ENCODE data around the gene RPL3. TPM values are rescaled to one million over a fixed set of nuclear protein-coding genes. Genes with fewer than 3 reads are reported as not detected.
"Not testable (repeated sequence)": the region's sequence is repeated elsewhere in the genome, so short reads cannot be mapped to it uniquely, and the experiment has no call there.

RPL3 gene
- total and polyA plus RNA-seq, 2 donors (not counting 1 experiment from before 2014, with no cell fraction given) = 2,665 to 5,418 TPM

DNA sequence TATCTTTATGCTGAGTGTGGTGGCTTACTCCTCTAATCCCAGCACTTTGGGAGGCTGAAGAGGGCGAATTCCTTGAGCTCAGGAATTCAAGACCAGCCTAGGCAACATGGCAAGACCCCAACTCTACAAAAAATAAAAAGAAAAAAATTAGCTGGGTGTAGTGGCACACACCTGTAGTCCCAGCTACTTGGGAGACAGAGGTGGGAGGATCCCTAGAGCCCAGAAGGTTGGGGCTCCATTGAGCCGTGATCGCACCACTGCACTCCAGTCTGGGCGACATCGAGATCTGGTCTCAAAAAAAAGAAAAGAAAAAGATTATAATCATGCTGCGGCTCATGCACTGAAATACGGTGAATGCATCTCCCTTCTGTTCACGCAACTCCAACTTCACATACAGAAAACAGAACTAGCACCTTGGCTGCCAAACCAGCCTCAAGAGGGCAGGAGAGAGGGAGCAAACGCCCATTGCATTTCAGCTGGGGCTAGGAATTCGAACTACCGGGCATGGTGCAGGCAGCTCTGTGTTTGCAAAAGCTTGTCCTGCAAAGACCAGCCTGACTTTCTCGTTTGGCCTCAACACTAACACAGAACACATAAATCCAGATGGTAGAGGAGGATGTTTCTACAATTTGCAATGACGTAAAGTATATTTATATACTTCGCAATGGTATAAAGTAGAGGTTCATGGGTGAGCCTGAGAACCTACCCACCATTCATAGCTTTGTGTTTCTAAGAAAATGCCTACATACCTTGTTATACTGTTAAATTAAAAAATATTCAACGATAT is 24.0 kb upstream of the RPL3 start:
- no peaks in the 10 kb centered on the region for H3K9me3 Mint-ChIP-seq (ENCODE audit: insufficient read depth)
- Histone ChIP-seq H3K9ac (ENCODE audit: low read length) (no peak overlapping the region), H3K36me3 (replicated peaks in 1 of 2; ENCODE audit: control extremely low read depth in 1 of 2, control insufficient read depth in 1 of 2, extremely low read depth in 1 of 2, insufficient read depth in 2 of 2, low read length in 1 of 2) (no peaks in the 10 kb centered on the region), H3K4me2 (replicated peaks; ENCODE audit: low read depth, low read length, poor library complexity, severe bottlenecking) (no peak overlapping the region), H3K4me1 (ENCODE audit: control insufficient read depth in 2 of 2, insufficient read depth in 2 of 2, low read length in 2 of 2) (peaks cover 6 to 8% of the 10 kb centered on the region in 2 donors), H3K9me3 (ENCODE audit: control extremely low read depth in 1 of 3, control insufficient read depth in 2 of 3, insufficient read depth in 1 of 3, low read length in 2 of 3) (no peaks in the 10 kb centered on the region), H3K79me2 (ENCODE audit: control insufficient read depth, insufficient read depth, low read length) (no peaks in the 10 kb centered on the region), H4K20me1 (ENCODE audit: control insufficient read depth, insufficient read depth, low read length, poor library complexity, severe bottlenecking) (no peaks in the 10 kb centered on the region), H3K27me3 (replicated peaks in 1 of 4; ENCODE audit: control extremely low read depth in 1 of 4, control insufficient read depth in 3 of 4, insufficient read depth in 4 of 4, low read length in 3 of 4) (peaks cover 0 to 10% (median 0%) of the 10 kb centered on the region in 4 experiments), H3K4me3 (ENCODE audit: control extremely low read depth in 1 of 5, extremely low read depth in 1 of 5, insufficient read depth in 1 of 5, low read depth in 2 of 5, low read length in 4 of 5) (no peak overlapping the region), H2AFZ (ENCODE audit: insufficient read depth, low read depth, low read length, poor library complexity, severe bottlenecking) (no peak overlapping the region), H3K27ac (ENCODE audit: low read length in 2 of 2) (no peak overlapping the region)
- ChIA-PET POLR2A (interaction anchor here (1.0 to 1.1 kb wide), 2 partner anchors 9 to 24 kb away, joined by 3 to 7 read pairs; partner anchors contain the start of gene RPL3), CTCF (interaction anchor here (0.6 to 2.8 kb wide), 41 partner anchors 8 to 1142 kb away, joined by 3 to 29 read pairs (median 5); partner anchors contain the start of genes ATF4, MIEF1, RPL3 and TAB1)
- H3K4me1 Mint-ChIP-seq = peaks cover 4% of the 10 kb centered on the region
- ATAC-seq (ENCODE audit: low read depth) = peak; percentile 90
- peak; percentile 76 for DNase-seq
- peaks cover 10% of the 10 kb centered on the region for H3K27me3 Mint-ChIP-seq
- H3K27ac Mint-ChIP-seq = no peak overlapping the region
- no peak overlapping the region for H3K4me3 Mint-ChIP-seq
- 2% methylated on average over 7 of the region's 15 CpGs for WGBS (ENCODE audit: insufficient coverage)
- intact Hi-C loops (cut with micrococcal nuclease) = loop anchor here (1.0 kb wide), 3 partner anchors 56 to 186 kb away; partner anchors contain the start of gene TAB1
- TF ChIP-seq, protein P1, sequence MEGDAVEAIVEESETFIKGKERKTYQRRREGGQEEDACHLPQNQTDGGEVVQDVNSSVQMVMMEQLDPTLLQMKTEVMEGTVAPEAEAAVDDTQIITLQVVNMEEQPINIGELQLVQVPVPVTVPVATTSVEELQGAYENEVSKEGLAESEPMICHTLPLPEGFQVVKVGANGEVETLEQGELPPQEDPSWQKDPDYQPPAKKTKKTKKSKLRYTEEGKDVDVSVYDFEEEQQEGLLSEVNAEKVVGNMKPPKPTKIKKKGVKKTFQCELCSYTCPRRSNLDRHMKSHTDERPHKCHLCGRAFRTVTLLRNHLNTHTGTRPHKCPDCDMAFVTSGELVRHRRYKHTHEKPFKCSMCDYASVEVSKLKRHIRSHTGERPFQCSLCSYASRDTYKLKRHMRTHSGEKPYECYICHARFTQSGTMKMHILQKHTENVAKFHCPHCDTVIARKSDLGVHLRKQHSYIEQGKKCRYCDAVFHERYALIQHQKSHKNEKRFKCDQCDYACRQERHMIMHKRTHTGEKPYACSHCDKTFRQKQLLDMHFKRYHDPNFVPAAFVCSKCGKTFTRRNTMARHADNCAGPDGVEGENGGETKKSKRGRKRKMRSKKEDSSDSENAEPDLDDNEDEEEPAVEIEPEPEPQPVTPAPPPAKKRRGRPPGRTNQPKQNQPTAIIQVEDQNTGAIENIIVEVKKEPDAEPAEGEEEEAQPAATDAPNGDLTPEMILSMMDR (IDR thresholded peaks at IDR 0.05) = peak; percentile 85
- TF ChIP-seq EZH2 (IDR thresholded peaks at IDR 0.05; ENCODE audit: borderline replicate concordance, insufficient read depth, low read depth, low read length, poor library complexity, severe bottlenecking) = no peak

- H3K4me1 ChIP-seq (ENCODE audit: control insufficient read depth in 2 of 2, insufficient read depth in 2 of 2, low read length in 2 of 2) = peaks cover 6 to 7% of the 10 kb centered on the region in 2 donors
- H4K20me1 ChIP-seq (ENCODE audit: control insufficient read depth, insufficient read depth, low read length, poor library complexity, severe bottlenecking) = no peaks in the 10 kb centered on the region
- H3K4me3 ChIP-seq (ENCODE audit: control extremely low read depth in 1 of 5, extremely low read depth in 1 of 5, insufficient read depth in 1 of 5, low read depth in 2 of 5, low read length in 4 of 5) = no peak overlapping the region
- POLR2A ChIA-PET = no interaction called here
- H2AFZ ChIP-seq (ENCODE audit: insufficient read depth, low read depth, low read length, poor library complexity, severe bottlenecking) = no peak overlapping the region
- H3K9ac ChIP-seq (ENCODE audit: low read length) = no peak overlapping the region
- CTCF ChIA-PET = interaction anchor here (2.7 kb wide), 1 partner anchor 11 kb away, joined by 14 read pairs; no protein-coding TSS in a partner anchor
- DNase-seq = peak; percentile 2
- ATAC-seq (ENCODE audit: low read depth) = no peak
- H3K27ac ChIP-seq (ENCODE audit: low read length in 2 of 2) = no peak overlapping the region
- Mint-ChIP-seq H3K9me3 (ENCODE audit: insufficient read depth) (no peaks in the 10 kb centered on the region), H3K4me1 (peaks cover 4% of the 10 kb centered on the region), H3K27me3 (peaks cover 10% of the 10 kb centered on the region), H3K4me3 (no peak overlapping the region), H3K27ac (no peak overlapping the region)
- WGBS (ENCODE audit: insufficient coverage) = no CpG with 5 or more reads among the region's 3 CpGs
- H3K9me3 ChIP-seq (ENCODE audit: control extremely low read depth in 1 of 3, control insufficient read depth in 2 of 3, insufficient read depth in 1 of 3, low read length in 2 of 3) = no peaks in the 10 kb centered on the region
- H3K36me3 ChIP-seq (replicated peaks in 1 of 2; ENCODE audit: control extremely low read depth in 1 of 2, control insufficient read depth in 1 of 2, extremely low read depth in 1 of 2, insufficient read depth in 2 of 2, low read length in 1 of 2) = no peaks in the 10 kb centered on the region
- intact Hi-C loops (cut with micrococcal nuclease) = no loop called here
- peaks cover 0 to 10% (median 0%) of the 10 kb centered on the region in 4 experiments for H3K27me3 ChIP-seq (replicated peaks in 1 of 4; ENCODE audit: control extremely low read depth in 1 of 4, control insufficient read depth in 3 of 4, insufficient read depth in 4 of 4, low read length in 3 of 4)
- no peak for TF ChIP-seq EZH2 (IDR thresholded peaks at IDR 0.05; ENCODE audit: borderline replicate concordance, insufficient read depth, low read depth, low read length, poor library complexity, severe bottlenecking)
- TF ChIP-seq, protein P1 (IDR thresholded peaks at IDR 0.05) = no peak
- no peak overlapping the region for H3K4me2 ChIP-seq (replicated peaks; ENCODE audit: low read depth, low read length, poor library complexity, severe bottlenecking)
- H3K79me2 ChIP-seq (ENCODE audit: control insufficient read depth, insufficient read depth, low read length) = no peaks in the 10 kb centered on the region
Measured at GRCh38 chr22:39341179-39341578, 21.8 kb upstream of the RPL3 start.

DNA sequence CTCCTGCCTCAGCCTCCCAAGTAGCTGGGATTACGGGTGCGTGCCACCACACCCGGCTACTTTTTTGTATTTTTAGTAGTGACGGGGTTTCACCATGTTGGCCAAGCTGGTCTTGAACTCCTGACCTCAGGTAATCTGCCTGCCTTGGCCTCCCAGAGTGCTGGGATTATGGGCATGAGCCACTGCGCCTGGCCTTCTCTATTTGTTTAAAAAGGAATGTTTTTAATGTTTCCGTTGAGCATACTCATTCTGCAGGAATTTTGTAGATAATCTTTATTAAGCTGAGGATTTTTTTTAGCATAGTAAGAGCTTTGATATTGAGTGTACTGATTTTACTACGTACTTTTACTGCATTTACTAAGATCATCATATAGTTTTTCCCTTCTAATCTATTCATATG is 20.4 kb upstream of the RPL3 start:
- H3K36me3 ChIP-seq (replicated peaks in 1 of 2; ENCODE audit: control extremely low read depth in 1 of 2, control insufficient read depth in 1 of 2, extremely low read depth in 1 of 2, insufficient read depth in 2 of 2, low read length in 1 of 2); H3K9me3 ChIP-seq (ENCODE audit: control extremely low read depth in 1 of 3, control insufficient read depth in 2 of 3, insufficient read depth in 1 of 3, low read length in 2 of 3); H3K27me3 ChIP-seq (replicated peaks in 1 of 4; ENCODE audit: control extremely low read depth in 1 of 4, control insufficient read depth in 3 of 4, insufficient read depth in 4 of 4, low read length in 3 of 4); DNase-seq; H3K4me3 ChIP-seq (ENCODE audit: control extremely low read depth in 1 of 5, extremely low read depth in 1 of 5, insufficient read depth in 1 of 5, low read depth in 2 of 5, low read length in 4 of 5); ATAC-seq (ENCODE audit: low read depth); H2AFZ ChIP-seq (ENCODE audit: insufficient read depth, low read depth, low read length, poor library complexity, severe bottlenecking); H3K27ac ChIP-seq (ENCODE audit: low read length in 2 of 2); intact Hi-C loops (cut with micrococcal nuclease); H3K4me1 Mint-ChIP-seq; H3K9me3 Mint-ChIP-seq (ENCODE audit: insufficient read depth); POLR2A ChIA-PET; H4K20me1 ChIP-seq (ENCODE audit: control insufficient read depth, insufficient read depth, low read length, poor library complexity, severe bottlenecking); H3K4me2 ChIP-seq (replicated peaks; ENCODE audit: low read depth, low read length, poor library complexity, severe bottlenecking); H3K9ac ChIP-seq (ENCODE audit: low read length); H3K4me3 Mint-ChIP-seq; H3K4me1 ChIP-seq (ENCODE audit: control insufficient read depth in 2 of 2, insufficient read depth in 2 of 2, low read length in 2 of 2); H3K79me2 ChIP-seq (ENCODE audit: control insufficient read depth, insufficient read depth, low read length); H3K27me3 Mint-ChIP-seq: not testable (repeated sequence)
- CTCF ChIA-PET = interaction anchor here (0.7 to 2.0 kb wide), 3 partner anchors 24 to 189 kb away, joined by 4 to 9 read pairs (median 5); partner anchors contain the start of gene TAB1
- H3K27ac Mint-ChIP-seq = peak overlapping the region; percentile 6
- WGBS (ENCODE audit: insufficient coverage) = 96% methylated on average over 4 of the region's 7 CpGs

Data from B cell (primary cell).